ENCODE measurements around the gene CACNG6.

Gene CACNG6, protein sequence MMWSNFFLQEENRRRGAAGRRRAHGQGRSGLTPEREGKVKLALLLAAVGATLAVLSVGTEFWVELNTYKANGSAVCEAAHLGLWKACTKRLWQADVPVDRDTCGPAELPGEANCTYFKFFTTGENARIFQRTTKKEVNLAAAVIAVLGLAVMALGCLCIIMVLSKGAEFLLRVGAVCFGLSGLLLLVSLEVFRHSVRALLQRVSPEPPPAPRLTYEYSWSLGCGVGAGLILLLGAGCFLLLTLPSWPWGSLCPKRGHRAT

GRCh38 chr19:53991224-53992113 lies at the start of gene CACNG6:
Gene CACNG6 (plus strand): TSS chr19:53991637. CDS start chr19:53992878, 1,241 bp downstream.
- H3K36me3 ChIP-seq (ENCODE audit: insufficient read depth, low read length), result no peaks in the 10 kb centered on the region
- TF ChIP-seq CTCF (IDR thresholded peaks at IDR 0.05; ENCODE audit: borderline replicate concordance, extremely low read depth, low read length, poor library complexity, severe bottlenecking) (no peak), EZH2 (IDR thresholded peaks at IDR 0.05; ENCODE audit: borderline replicate concordance, low read depth, low read length, severe bottlenecking) (no peak)
- H3K27ac ChIP-seq (ENCODE audit: low read length), result no peak within 1 kb of the TSS
- no peak within 1 kb of the TSS for H3K4me3 ChIP-seq (ENCODE audit: low read depth in 1 of 2, low read length in 2 of 2)
- no peaks in the 10 kb centered on the region for H3K4me1 ChIP-seq (ENCODE audit: insufficient read depth, low read length)
- H3K4me2 ChIP-seq (ENCODE audit: insufficient read depth, low read length), result no peak within 1 kb of the TSS
- no peak within 1 kb of the TSS for H2AFZ ChIP-seq (ENCODE audit: low read depth, low read length)
- no peaks in the 10 kb centered on the region for H4K20me1 ChIP-seq (ENCODE audit: insufficient read depth, low read length)
- H3K9ac ChIP-seq (ENCODE audit: low read depth, low read length), result no peak within 1 kb of the TSS
- ATAC-seq (ENCODE audit: insufficient read depth, low read depth) (no peak), DNase-seq (no peak)
- H3K79me2 ChIP-seq (ENCODE audit: insufficient read depth, low read length), result no peaks in the 10 kb centered on the region
- H3K9me3 ChIP-seq (ENCODE audit: insufficient read depth, low read length, severe bottlenecking), result no peaks in the 10 kb centered on the region
- H3K27me3 ChIP-seq (ENCODE audit: insufficient read depth, low read length, poor library complexity), result no peaks in the 10 kb centered on the region

DNA sequence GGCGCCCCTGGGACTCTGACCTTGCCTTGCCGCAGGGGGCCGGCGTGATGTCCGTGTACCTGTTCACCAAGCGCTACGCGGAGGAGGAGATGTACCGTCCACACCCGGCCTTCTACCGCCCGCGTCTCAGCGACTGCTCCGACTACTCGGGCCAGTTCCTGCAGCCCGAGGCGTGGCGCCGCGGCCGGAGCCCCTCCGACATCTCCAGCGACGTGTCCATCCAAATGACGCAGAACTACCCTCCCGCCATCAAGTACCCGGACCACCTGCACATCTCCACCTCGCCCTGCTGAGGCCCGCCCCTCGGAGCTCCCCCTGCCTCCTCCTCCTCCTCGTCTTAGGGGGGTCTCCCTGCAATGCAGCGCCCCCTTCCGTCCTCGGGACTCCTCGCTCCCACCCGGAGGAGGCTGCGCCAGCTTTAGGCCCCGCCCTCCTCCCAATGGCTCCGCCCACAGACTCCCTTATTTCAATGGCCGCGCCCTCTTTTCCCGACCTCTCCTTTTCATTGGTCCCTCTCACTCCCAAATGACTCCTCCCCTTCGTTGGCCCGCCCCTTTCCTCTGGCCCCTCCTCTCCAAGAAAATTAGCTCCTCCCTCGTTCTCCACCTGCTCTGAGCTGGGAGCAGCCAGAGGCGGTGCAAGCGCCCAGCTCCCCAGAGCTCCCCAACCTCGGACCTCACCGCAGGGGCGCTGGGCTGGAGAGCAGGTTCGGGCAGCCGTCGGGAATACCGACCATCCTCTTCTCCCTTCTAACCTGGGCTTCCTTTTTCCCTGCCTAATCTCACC lies 49.2 kb upstream of the CACNG6 start:
- Histone ChIP-seq H3K27me3 (ENCODE audit: insufficient read depth, low read length, poor library complexity) (no peaks in the 10 kb centered on the region), H3K9me3 (ENCODE audit: insufficient read depth, low read length, severe bottlenecking) (no peaks in the 10 kb centered on the region), H3K9ac (ENCODE audit: low read depth, low read length) (no peak overlapping the region), H3K36me3 (ENCODE audit: insufficient read depth, low read length) (no peaks in the 10 kb centered on the region), H3K79me2 (ENCODE audit: insufficient read depth, low read length) (no peaks in the 10 kb centered on the region), H3K4me1 (ENCODE audit: insufficient read depth, low read length) (no peaks in the 10 kb centered on the region), H3K4me2 (ENCODE audit: insufficient read depth, low read length) (no peak overlapping the region), H3K27ac (ENCODE audit: low read length) (no peak overlapping the region), H2AFZ (ENCODE audit: low read depth, low read length) (no peak overlapping the region), H3K4me3 (ENCODE audit: low read depth in 1 of 2, low read length in 2 of 2) (no peak overlapping the region), H4K20me1 (ENCODE audit: insufficient read depth, low read length) (no peaks in the 10 kb centered on the region)
- ATAC-seq (ENCODE audit: insufficient read depth, low read depth) (no peak), DNase-seq (peak; percentile 15)
- TF ChIP-seq CTCF (IDR thresholded peaks at IDR 0.05; ENCODE audit: borderline replicate concordance, extremely low read depth, low read length, poor library complexity, severe bottlenecking), result no peak
- no peak for TF ChIP-seq EZH2 (IDR thresholded peaks at IDR 0.05; ENCODE audit: borderline replicate concordance, low read depth, low read length, severe bottlenecking)

GRCh38 chr19:53944416-53944815 lies 47.0 kb upstream of the CACNG6 start:
- Histone ChIP-seq H3K27ac (ENCODE audit: low read length) (no peak overlapping the region), H3K79me2 (ENCODE audit: insufficient read depth, low read length) (no peaks in the 10 kb centered on the region), H4K20me1 (ENCODE audit: insufficient read depth, low read length) (no peaks in the 10 kb centered on the region), H3K4me3 (ENCODE audit: low read depth in 1 of 2, low read length in 2 of 2) (no peak overlapping the region), H2AFZ (ENCODE audit: low read depth, low read length) (no peak overlapping the region), H3K36me3 (ENCODE audit: insufficient read depth, low read length) (no peaks in the 10 kb centered on the region), H3K27me3 (ENCODE audit: insufficient read depth, low read length, poor library complexity) (no peaks in the 10 kb centered on the region), H3K9ac (ENCODE audit: low read depth, low read length) (no peak overlapping the region), H3K4me2 (ENCODE audit: insufficient read depth, low read length) (no peak overlapping the region), H3K9me3 (ENCODE audit: insufficient read depth, low read length, severe bottlenecking) (no peaks in the 10 kb centered on the region), H3K4me1 (ENCODE audit: insufficient read depth, low read length) (no peaks in the 10 kb centered on the region)
- no peak for TF ChIP-seq EZH2 (IDR thresholded peaks at IDR 0.05; ENCODE audit: borderline replicate concordance, low read depth, low read length, severe bottlenecking)
- no peak for DNase-seq
- ATAC-seq (ENCODE audit: insufficient read depth, low read depth), result no peak
